Sigmoid colon (tissue), 7 donors: Measurements from ENCODE around the gene SYT11. TPM values are rescaled to one million over a fixed set of nuclear protein-coding genes. Genes with fewer than 3 reads are reported as not detected.

Source experiments
- DNase-seq: peaks from one replicate; pipeline ENCODE4 v3.0.0-alpha.2; 2019
- H3K27ac ChIP-seq, 4 donors: fragments of 200-600 bp; sonication (generic); one replicate each; pipeline ENCODE4 v1.5.1; 2016 to 2019; ENCODE audit warnings: mild to moderate bottlenecking in 1 of 4
- H3K27me3 ChIP-seq, 3 donors: fragments of 200-600 bp; sonication (generic); one replicate each; pipeline ENCODE4 v1.5.1; 2019; ENCODE audit warnings: mild to moderate bottlenecking in 1 of 3
- H3K36me3 ChIP-seq, 4 donors: fragments of 200-600 bp; sonication (generic); one replicate each; pipeline ENCODE4 v1.5.1; 2016 to 2019
- H3K4me1 ChIP-seq, 4 donors: fragments of 200-600 bp; sonication (generic); one replicate each; pipeline ENCODE4 v1.5.1; 2017 to 2019
- H3K4me3 ChIP-seq, 4 donors: fragments of 200-600 bp; sonication (generic); one replicate each; pipeline ENCODE4 v1.5.1; 2017 to 2019; ENCODE audit warnings: mild to moderate bottlenecking in 2 of 4, moderate library complexity in 1 of 4
- H3K9me3 ChIP-seq, 4 donors: fragments of 200-600 bp in 3 of 4; sonication (generic) in 3 of 4; one replicate each; pipeline versions ENCODE4 v1.5.1 to v1.6.1; 2013 to 2019
- EP300 ChIP-seq, 4 donors: sonication (generic); formaldehyde crosslinking; IDR thresholded peaks; one replicate each; pipeline ENCODE4 v1.6.1; 2017; ENCODE audit warnings: antibody characterized with exemption in 4 of 4
- POLR2A ChIP-seq, 2 donors: fragments of 450-650 bp; IDR thresholded peaks; one replicate each; pipeline ENCODE4 v1.6.1; 2016; ENCODE audit warnings: antibody characterized with exemption in 2 of 2, mild to moderate bottlenecking in 2 of 2, moderate library complexity in 2 of 2
- POLR2AphosphoS5 ChIP-seq, 4 donors: sonication (generic); formaldehyde crosslinking; IDR thresholded peaks; one replicate each; pipeline ENCODE4 v1.6.1; 2017; ENCODE audit warnings: antibody characterized with exemption in 4 of 4
- WGBS, 2 donors: extraction: QIAGEN DNeasy Blood & Tissue Kit; methylation state at CpG; one replicate each; pipeline ENCODE4 v1.1.7; 2013; 5-methylcytosine and 5-hydroxymethylcytosine counted together
- intact Hi-C: fragments of 100-400 bp; cut with DNase I; formaldehyde crosslinking; loops from one replicate; pipeline ENCODE4 v1.15.1; 2023
- polyA plus RNA-seq, 3 donors: library from polyadenylated mRNA; stranded (reverse); fragments of 200-250 nt; gene quantifications; one replicate each; pipeline ENCODE4 v1.2.3, GENCODE V29; 2013
- total RNA-seq, 4 donors: library from RNA; depleted of rRNA; stranded (reverse); fragments of >200 nt; gene quantifications; one replicate each; pipeline ENCODE4 v1.1.0, GENCODE V29; 2016
- TF ChIP-seq, protein P1 (sequence below), 4 experiments: fragments of 450-650 bp in 3 of 4; fragments of 200-600 bp in 1 of 4; IDR thresholded peaks; one replicate each; pipeline ENCODE4 v1.5.1; 2016 to 2019; ENCODE audit warnings: antibody characterized with exemption in 4 of 4, mild to moderate bottlenecking in 3 of 4, moderate library complexity in 2 of 4
- donor health status: healthy with polysubstance abuse.
- donor health status: Bipolar disorder and iron deficiency.
- donor health status: healthy.

The SYT11 gene
- total and polyA plus RNA-seq, 7 donors, result under 0.01 to 29.1 (median 14.0) TPM

- 89 to 93% methylated on average over 6 of the region's 6 CpGs for WGBS, 2 donors
- Histone ChIP-seq H3K27ac (no peak overlapping the region), H3K4me1 (no peaks in the 10 kb centered on the region), H3K36me3 (peaks cover 0 to 28% (median 0%) of the 10 kb centered on the region in 4 donors), H3K27me3 (no peaks in the 10 kb centered on the region), H3K4me3 (no peak overlapping the region), H3K9me3 (no peaks in the 10 kb centered on the region)
- TF ChIP-seq EP300 (IDR thresholded peaks at IDR 0.05) (no peak), POLR2AphosphoS5 (IDR thresholded peaks at IDR 0.05) (no peak), POLR2A (IDR thresholded peaks at IDR 0.05) (no peak)
- TF ChIP-seq, protein P1, sequence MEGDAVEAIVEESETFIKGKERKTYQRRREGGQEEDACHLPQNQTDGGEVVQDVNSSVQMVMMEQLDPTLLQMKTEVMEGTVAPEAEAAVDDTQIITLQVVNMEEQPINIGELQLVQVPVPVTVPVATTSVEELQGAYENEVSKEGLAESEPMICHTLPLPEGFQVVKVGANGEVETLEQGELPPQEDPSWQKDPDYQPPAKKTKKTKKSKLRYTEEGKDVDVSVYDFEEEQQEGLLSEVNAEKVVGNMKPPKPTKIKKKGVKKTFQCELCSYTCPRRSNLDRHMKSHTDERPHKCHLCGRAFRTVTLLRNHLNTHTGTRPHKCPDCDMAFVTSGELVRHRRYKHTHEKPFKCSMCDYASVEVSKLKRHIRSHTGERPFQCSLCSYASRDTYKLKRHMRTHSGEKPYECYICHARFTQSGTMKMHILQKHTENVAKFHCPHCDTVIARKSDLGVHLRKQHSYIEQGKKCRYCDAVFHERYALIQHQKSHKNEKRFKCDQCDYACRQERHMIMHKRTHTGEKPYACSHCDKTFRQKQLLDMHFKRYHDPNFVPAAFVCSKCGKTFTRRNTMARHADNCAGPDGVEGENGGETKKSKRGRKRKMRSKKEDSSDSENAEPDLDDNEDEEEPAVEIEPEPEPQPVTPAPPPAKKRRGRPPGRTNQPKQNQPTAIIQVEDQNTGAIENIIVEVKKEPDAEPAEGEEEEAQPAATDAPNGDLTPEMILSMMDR (IDR thresholded peaks at IDR 0.05), result no peak
- DNase-seq, result no peak
- intact Hi-C loops, result no loop called here
Measured at GRCh38 chr1:155880950-155881349, 21.6 kb downstream of the SYT11 start.

DNA sequence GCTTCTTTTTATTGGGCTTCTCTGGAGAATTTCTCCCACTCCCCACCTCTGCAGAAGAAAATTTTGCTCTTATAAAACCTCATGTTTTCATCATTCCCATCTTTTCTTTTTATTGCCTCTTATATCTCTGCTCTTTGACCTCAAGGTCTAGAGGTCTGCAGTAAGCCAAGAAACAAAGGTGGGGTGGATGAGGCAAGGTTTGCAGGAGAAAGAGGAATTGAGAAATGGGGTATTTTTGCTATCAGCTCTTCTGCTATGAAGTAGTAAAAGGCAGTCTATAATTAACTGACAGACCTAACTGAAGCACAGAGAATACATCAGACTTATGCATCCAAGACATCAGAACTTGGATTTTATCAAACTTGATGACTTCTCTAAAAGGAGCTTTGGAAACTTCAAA is 22.9 kb downstream of the SYT11 start:
- DNase-seq, result no peak
- Histone ChIP-seq H3K27ac (no peak overlapping the region), H3K9me3 (no peaks in the 10 kb centered on the region), H3K4me3 (no peak overlapping the region), H3K4me1 (no peaks in the 10 kb centered on the region), H3K36me3 (peaks cover 0 to 35% (median 0%) of the 10 kb centered on the region in 4 donors), H3K27me3 (no peaks in the 10 kb centered on the region)
- no peak for TF ChIP-seq POLR2AphosphoS5 (IDR thresholded peaks at IDR 0.05)
- TF ChIP-seq POLR2A (IDR thresholded peaks at IDR 0.05), result no peak
- TF ChIP-seq, protein P1 (IDR thresholded peaks at IDR 0.05), result no peak
- no peak for TF ChIP-seq EP300 (IDR thresholded peaks at IDR 0.05)
- intact Hi-C loops, result no loop called here

- no peaks in the 10 kb centered on the region for H3K4me1 ChIP-seq
- H3K9me3 ChIP-seq, result no peaks in the 10 kb centered on the region
- no peak overlapping the region for H3K27ac ChIP-seq
- peaks cover 0 to 35% (median 0%) of the 10 kb centered on the region in 4 donors for H3K36me3 ChIP-seq
- TF ChIP-seq POLR2AphosphoS5 (IDR thresholded peaks at IDR 0.05) (no peak), POLR2A (IDR thresholded peaks at IDR 0.05) (no peak), EP300 (IDR thresholded peaks at IDR 0.05) (no peak)
- TF ChIP-seq, protein P1 (IDR thresholded peaks at IDR 0.05), result no peak
- DNase-seq, result no peak
- H3K4me3 ChIP-seq, result no peak overlapping the region
- intact Hi-C loops, result no loop called here
- H3K27me3 ChIP-seq, result no peaks in the 10 kb centered on the region
- 85 to 89% methylated on average over 2 of the region's 2 CpGs for WGBS, 2 donors
Measured at GRCh38 chr1:155882766-155883165, 23.4 kb downstream of the SYT11 start.

DNA sequence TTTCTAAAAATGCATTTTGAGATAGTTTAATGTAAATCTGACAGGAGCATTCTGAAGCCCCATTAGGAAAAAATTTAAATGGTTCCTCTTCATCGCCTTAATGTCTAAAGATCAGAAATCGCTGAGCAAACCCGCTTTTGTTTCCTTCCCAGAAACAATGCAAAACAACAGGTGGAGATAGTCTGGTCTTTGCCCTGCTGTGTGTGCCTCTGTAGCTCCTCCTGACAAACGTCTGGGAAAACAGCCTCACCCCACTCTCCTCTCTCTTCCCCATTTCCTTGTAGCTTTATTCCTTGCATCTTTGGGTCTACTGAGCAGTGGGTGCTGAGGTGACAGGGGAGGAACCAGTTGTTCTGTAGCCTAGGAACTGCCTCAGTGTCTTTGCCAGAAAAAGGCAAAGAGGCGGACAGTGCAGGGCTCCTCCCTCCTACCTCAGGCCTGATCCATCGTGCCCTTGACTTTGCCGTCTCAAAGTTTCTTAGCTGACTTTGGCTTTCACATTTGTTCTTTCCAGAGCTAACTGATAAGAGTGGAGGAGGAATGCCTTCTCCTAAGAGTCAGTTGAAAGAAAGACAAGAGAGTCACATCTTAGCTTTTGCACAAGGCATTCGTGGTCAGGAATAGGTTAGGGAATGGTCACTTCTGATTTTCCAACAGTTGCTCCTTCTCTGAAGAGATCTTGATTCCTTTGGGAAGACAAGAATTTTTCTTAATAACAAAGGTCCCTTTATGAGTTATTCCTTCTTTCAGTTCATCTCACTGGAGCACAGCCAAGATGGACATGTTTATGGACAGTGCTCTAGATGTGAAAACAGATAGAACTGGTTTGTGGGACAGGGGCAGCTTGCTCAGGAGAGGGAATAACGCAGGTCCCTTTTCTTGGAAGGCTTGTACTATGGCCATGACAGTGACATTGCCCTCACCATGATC is 24.9 kb downstream of the SYT11 start:
- H3K4me3 ChIP-seq, result no peak overlapping the region
- intact Hi-C loops, result no loop called here
- H3K36me3 ChIP-seq, result peaks cover 0 to 35% (median 0%) of the 10 kb centered on the region in 4 donors
- 31 to 64% methylated on average over 9 of the region's 9 CpGs for WGBS, 2 donors
- no peaks in the 10 kb centered on the region for H3K9me3 ChIP-seq
- no peaks in the 10 kb centered on the region for H3K27me3 ChIP-seq
- no peaks in the 10 kb centered on the region for H3K4me1 ChIP-seq
- TF ChIP-seq POLR2AphosphoS5 (IDR thresholded peaks at IDR 0.05) (no peak), POLR2A (IDR thresholded peaks at IDR 0.05) (no peak), EP300 (IDR thresholded peaks at IDR 0.05) (no peak)
- TF ChIP-seq, protein P1 (IDR thresholded peaks at IDR 0.05), result no peak
- no peak for DNase-seq
- no peak overlapping the region for H3K27ac ChIP-seq
